Fibroblast of lung (primary cell): Measurements from ENCODE around the gene FAM53B.

ENCODE experiments used
- EZH2 ChIP-seq: IDR thresholded peaks from 2 replicates; pipeline ENCODE4 v1.5.1; 2012; ENCODE audit warnings: low read length, control low read depth, mild to moderate bottlenecking; ENCODE audit errors: missing control alignments
- TF ChIP-seq, protein P1 (sequence below), 2 donors: IDR thresholded peaks in 1 of 2; conservative IDR thresholded peaks in 1 of 2; 1 replicate in 1 of 2; 2 replicates in 1 of 2; pipeline ENCODE4 v1.5.1; 2011 to 2012; ENCODE audit warnings: low read length in 2 of 2, control low read depth in 1 of 2, inconsistent platforms in 1 of 2, low read depth in 1 of 2, mild to moderate bottlenecking in 1 of 2

DNA sequence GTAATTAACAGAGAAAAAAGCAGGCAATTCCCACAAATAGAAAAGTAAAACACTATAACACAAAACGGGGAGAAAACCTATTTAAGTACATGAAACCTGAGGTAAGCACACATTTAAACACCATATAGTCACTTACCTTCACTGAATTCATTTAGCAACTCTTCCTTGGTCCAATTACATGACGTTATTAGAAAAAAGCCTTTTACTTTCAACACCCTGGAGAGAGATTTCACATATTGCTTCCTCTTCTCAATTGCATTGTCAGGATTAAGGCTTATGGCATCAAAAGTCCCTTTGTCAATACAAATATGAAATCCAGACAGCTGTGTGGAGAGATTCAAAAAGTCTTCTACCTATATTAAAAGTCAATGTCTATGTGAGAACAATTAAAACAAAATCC is 21.1 kb upstream of the FAM53B start:
- TF ChIP-seq EZH2 = no peak
- TF ChIP-seq, protein P1, sequence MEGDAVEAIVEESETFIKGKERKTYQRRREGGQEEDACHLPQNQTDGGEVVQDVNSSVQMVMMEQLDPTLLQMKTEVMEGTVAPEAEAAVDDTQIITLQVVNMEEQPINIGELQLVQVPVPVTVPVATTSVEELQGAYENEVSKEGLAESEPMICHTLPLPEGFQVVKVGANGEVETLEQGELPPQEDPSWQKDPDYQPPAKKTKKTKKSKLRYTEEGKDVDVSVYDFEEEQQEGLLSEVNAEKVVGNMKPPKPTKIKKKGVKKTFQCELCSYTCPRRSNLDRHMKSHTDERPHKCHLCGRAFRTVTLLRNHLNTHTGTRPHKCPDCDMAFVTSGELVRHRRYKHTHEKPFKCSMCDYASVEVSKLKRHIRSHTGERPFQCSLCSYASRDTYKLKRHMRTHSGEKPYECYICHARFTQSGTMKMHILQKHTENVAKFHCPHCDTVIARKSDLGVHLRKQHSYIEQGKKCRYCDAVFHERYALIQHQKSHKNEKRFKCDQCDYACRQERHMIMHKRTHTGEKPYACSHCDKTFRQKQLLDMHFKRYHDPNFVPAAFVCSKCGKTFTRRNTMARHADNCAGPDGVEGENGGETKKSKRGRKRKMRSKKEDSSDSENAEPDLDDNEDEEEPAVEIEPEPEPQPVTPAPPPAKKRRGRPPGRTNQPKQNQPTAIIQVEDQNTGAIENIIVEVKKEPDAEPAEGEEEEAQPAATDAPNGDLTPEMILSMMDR (conservative IDR thresholded peaks at IDR 0.05 in 1 of 2, IDR thresholded peaks at IDR 0.05 in 1 of 2; ENCODE audit: low read depth in 1 of 2, low read length in 2 of 2) = no peak
